ENCODE data around the gene LRRC55.

Gene LRRC55, protein sequence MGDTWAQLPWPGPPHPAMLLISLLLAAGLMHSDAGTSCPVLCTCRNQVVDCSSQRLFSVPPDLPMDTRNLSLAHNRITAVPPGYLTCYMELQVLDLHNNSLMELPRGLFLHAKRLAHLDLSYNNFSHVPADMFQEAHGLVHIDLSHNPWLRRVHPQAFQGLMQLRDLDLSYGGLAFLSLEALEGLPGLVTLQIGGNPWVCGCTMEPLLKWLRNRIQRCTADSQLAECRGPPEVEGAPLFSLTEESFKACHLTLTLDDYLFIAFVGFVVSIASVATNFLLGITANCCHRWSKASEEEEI

DNA sequence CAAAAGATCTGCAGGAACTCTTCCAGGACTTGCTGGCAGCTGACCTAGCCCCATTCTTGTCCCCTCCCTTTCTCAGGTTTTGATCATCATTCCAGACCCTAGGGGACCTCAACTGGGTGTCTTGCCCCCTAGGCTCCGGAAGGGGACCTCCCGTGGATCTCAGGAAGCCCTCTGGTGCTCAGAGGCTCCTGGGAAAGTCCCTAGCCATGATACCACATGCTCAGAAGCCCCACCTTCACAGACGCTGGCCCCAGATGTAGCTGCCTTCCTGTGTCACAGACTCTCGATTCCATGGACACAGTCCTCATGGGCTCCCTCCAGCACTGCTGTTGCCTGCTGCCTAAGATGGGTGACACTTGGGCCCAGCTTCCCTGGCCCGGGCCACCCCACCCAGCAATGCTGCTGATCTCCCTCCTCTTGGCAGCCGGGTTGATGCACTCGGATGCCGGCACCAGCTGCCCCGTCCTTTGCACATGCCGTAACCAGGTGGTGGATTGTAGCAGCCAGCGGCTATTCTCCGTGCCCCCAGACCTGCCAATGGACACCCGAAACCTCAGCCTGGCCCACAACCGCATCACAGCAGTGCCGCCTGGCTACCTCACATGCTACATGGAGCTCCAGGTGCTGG is at the start of gene LRRC55:
TSS of gene LRRC55 (plus strand) at position 276 of the 628 bp plus-strand sequence. CDS start at position 346, 70 bp downstream.
- DNase-seq (ENCODE audit: insufficient read length, low spot score): no peak
- no peak for FAIRE-seq

DNA sequence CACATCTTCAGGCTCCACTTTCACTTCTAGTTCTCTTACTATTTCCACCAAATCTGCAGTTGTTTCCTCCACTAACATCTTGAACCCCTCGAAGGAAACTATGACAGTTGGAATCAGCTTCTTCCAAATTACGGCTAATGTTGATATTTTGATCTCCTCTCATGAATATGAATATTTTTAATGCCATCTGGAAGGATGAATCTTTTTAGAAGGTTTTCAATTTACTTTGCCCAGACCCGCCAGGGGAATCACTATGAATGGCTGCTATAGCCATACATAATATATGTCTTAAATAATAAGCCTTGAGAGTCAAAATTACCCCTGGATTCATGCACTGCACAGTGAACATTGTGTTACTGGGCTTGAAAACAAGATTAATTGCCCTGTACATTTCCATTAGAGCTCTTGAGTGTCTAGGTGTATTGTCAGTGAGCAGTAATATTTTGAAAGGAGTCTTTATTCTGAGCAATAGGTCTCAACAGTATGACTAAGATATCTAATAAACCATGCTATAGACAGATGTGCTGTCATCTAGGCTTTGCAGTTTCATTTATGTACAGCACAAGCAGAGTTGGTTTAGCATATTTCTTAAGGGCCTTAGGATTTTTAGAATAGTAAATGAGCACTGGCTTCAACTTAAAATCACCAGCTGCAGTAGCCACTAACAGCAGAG is 48.3 kb upstream of the LRRC55 start:
- DNase-seq (ENCODE audit: insufficient read length, low spot score) (no peak), FAIRE-seq (no peak)

DNA sequence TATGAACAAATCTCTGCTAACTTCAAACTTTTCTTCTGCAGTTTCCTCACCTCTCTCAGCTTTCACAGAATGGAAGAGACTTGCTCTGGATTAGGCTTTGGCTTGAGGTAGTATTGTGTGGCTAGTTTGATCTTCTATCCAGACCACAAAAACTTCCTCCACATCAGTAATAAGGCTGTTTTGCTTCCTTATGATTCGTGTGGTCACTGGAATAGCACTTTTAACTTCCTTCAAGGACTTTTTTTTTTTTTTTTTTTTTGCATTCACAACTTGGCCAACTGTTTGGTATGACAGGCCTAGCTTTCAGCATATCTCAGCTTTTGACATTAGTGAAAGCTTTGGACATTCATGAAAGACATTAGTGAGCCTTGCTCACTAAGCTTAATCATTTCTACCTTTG is 47.5 kb upstream of the LRRC55 start:
- DNase-seq (ENCODE audit: insufficient read length, low spot score) (no peak), FAIRE-seq (no peak)

DNA sequence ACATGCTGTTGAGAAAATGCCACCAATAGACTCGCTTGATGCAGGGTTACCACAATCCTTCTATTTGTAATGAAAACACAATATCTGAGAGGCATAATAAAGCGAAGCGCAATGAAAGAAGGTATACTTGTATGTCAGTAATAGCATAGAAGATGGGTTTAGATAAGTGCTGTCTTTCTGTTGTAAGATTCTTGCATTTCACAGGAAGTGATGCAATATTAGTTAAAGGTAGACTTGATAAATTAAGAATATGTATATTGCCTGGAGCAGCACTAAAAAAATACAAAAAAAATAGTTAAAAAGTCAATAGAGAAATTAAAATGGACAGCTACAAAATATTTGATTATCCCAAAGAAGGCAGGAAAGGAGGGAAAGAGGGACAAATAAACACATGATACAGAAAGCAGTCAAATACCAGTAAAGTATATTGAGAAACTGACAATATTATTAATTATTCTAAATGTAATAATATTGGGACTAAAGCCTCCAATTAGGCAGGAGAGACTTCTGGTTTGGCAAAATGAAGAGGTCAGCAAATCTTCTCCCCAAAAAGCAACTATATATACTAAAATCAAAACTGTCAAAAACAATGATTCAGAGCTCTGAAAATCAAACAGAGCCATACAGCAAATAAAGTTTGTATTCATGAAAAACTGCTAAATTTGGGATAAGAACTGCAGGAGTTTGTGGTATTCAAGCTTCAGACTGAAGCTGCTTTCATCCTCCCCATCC is 46.6 kb upstream of the LRRC55 start:
- DNase-seq (ENCODE audit: insufficient read length, low spot score) (no peak), FAIRE-seq (no peak)

DNA sequence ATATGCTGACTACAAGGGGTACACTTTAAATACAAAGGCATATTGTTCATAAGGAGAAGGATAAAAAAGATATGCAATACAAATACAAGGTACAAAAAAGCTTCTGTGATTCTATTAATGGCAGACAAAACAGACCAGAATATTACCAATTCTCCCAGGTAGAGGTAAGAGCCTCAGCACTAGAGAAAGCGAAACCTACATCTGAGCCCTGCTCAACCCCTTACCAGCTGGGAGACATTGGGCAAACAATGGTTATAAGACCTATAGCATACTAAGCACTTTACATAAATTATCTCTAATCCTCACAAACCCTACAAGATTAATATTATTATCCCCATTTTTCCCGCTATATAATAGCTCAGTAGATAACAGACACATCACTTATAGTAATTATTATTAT is 41.2 kb upstream of the LRRC55 start:
- DNase-seq (ENCODE audit: insufficient read length, low spot score): no peak

DNA sequence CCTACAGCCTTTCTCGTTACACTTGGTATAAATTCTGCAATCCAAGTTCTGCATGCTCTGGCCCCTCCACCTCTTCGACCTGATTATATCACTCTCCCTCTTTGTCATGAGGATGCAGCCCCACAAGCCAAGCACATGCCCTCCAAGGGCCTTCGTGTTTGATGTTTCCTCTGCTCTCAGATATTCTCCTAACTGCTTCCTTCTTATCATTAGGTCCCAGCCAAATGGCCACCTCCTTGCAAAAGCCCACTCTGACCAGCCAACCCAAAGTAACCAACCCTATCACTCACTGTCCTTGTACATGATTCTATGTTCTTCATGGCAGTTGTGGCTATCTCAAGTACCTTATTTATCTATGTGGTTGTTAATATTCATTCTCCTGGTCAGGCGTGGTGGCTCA is 38.3 kb upstream of the LRRC55 start:
- DNase-seq (ENCODE audit: insufficient read length, low spot score): no peak
- no peak for FAIRE-seq

More for the DNA sequence above, 41.2 kb upstream of the LRRC55 start:
- no peak for FAIRE-seq

DNA sequence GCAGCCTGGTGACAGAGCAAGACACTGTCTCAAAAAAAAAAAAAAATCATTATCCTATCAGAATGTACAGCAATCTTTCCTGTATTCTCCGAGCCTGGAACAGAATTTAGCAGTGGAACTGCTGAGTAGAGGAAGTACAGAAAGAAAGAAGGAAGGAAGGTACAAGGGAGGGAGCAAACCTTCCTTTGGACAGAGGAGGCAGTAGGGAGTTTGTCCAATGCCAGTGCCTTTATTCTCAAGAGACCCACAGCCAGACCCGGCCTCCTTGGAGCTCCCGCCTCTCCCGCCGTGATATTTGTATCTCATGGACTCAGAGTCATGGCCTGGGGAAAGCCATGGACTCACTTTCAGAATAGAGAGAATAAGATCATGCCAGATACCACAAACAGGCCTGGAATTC is 37.7 kb upstream of the LRRC55 start:
- FAIRE-seq: no peak
- no peak for DNase-seq (ENCODE audit: insufficient read length, low spot score)

DNA sequence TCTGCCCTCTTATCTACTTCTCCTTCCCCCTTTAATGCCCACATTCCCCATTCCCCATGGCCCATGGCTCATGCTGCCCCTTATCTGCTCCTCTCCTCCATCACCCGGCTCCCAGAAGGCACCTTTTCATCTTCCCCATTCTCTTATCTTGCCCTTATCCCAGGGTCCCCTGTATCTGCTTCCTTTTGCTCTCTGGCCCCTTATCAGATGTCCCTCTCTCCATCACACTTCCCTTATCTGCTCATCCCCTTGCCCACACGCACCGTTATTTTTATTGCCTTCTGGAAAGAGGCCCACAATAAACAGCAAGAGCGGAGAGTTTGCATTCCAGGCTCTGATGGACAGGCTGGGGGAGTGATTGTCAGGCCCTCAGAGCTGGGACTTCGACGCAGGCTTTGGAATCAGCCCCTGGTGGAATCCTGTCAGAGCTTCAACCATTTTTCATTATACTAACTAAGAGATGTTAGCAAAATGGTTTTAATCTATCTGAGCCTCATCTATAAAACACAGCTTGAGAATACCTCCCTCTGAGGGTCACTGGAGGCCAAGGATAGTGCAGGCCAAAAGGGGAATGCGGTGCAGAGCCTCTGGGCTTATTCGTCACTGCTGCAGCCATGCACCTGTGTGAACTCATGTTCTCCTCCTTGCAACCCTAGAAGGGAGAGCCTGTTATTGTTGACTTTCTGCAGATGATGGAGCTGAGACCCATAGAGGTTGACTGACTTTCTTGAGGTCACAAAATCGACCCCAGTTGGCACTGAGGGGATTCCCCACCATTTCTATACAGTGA is 37.0 kb upstream of the LRRC55 start:
- FAIRE-seq: no peak
- DNase-seq (ENCODE audit: insufficient read length, low spot score): no peak

DNA sequence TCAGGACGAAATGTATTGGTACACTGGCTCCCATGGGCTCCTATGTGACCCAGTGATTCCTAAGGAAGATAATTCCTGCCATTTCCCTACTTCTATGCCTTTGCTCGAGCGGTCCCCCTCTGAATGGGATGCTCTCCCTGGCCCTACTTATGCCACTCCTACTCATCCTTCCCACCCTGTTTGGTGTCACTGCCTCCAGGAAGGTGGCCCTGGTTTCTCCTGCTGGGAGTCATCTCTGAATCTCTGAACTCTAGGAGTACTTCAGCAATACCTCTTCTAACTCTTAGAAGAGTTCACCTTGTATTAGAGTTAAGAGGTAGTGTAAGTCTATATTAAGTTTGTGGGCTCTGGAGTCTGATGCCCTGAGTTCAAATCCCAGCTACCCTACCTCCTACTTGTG is 35.5 kb upstream of the LRRC55 start:
- FAIRE-seq (no peak), DNase-seq (ENCODE audit: insufficient read length, low spot score) (no peak)

DNA sequence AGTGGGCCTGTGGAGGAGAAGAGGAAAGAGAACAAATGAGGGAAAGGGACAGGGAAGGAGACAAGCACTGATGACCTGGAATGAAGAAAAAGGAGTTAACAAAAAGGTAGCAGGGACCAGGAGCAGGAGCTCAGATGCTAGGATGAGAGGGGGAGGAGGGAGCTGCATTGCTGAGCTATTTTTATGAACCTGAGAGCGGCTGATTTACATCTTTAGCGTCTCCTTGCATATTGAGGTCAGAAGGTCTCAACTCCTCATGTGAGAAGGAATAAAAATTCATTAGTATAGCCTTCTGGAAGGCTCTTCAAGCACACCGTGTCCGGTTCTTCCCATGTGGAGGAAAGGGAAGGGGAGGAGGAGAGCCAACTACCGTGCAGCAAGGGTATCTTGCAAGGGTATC is 33.1 kb upstream of the LRRC55 start:
- no peak for DNase-seq (ENCODE audit: insufficient read length, low spot score)
- FAIRE-seq: no peak

DNA sequence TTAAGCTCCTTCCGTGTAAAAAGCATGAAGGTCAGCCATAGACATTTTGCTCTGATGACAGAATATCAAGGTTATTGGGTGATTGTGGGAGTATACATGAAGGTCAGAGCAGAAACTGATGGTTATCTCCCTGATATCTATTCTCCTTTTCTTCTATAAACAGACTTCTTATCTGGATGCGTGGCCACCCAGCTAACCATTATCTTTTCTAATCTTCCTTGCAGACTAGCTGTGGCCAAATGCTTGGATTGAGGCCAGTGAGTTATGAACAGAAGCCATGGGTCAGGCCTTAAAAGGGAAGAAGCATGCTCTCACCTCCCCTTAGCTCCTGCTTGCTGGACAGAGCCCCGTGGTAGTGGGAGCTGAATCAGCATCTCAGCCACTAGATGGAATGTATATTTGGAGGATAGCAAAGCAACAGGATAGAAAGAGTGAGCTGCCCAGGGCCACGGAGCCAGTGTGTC is 31.3 kb upstream of the LRRC55 start:
- DNase-seq (ENCODE audit: insufficient read length, low spot score): no peak
- FAIRE-seq: no peak

DNA sequence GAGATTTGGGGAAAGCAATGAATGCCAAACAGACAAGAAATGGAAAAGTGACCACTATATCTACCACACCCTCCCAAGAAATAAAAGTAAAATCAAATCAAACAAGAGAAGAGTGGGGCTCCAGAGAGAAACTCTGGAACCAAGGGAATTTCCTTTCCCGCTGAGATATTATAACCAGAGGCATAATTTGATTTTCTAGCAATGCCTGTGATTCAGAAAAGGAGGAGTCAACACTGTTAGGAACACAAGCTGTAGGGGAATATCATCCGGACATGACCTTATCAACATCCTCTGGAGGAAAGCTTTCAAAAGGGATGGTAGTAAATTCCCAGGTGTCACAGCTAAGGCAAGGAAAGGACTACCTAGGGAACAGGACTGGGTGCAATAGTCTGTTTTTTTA is 29.6 kb upstream of the LRRC55 start:
- FAIRE-seq (no peak), DNase-seq (ENCODE audit: insufficient read length, low spot score) (no peak)

DNA sequence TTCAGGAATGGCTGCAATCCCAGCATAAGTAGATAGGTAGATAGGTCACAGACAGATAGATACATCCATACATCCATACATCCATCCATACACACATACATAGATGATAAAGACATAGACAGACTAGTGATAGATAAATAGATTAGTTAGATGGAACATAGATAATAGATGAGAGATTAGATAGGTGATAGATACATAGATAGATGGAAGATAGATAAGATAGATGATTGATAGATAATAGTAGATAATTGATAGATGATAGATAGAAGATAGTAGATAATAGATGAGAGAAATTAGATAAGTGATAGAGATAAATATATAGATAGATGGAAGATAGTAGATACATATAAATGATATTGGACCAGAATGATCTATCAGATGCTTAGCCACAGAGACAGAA is 28.3 kb upstream of the LRRC55 start:
- DNase-seq (ENCODE audit: insufficient read length, low spot score): no peak
- FAIRE-seq: no peak

DNA sequence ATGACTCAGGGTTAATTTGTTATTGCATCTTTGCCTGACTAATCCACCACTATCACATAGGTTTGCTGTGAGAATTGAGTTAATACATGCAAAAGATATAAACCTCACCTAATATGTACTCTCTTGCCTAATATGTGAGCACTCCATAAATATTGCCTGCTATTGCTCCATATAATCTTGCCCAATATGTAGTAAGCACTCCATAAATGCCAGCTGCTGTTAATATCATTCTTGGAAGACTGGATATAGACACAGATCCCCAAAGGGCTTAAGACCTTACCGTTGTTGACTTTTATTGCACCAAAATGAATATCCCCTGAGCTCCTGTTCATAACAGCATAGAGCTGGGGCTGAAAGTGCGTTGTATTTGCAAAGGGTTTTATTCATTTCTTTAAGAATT is 27.0 kb upstream of the LRRC55 start:
- FAIRE-seq: no peak
- no peak for DNase-seq (ENCODE audit: insufficient read length, low spot score)

DNA sequence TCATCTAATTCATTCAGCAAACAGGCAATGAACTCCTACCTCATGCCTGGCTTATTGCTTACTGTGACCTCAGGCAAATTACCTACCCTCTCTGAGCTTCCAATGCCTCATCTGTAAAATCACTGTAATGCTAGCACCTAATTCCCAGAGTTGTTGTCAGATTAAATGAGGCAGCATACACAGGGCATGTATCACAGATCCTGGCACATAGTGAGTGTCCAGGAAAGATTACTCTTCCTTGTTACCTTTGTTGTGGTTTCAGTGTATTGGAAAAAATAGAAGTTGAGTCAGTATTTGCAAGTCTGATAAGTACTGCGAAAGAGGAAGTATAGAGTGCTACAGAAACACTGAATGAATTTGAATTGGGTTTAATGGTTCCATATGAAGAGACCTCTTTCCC is 26.4 kb upstream of the LRRC55 start:
- DNase-seq (ENCODE audit: insufficient read length, low spot score): no peak
- FAIRE-seq: no peak

DNA sequence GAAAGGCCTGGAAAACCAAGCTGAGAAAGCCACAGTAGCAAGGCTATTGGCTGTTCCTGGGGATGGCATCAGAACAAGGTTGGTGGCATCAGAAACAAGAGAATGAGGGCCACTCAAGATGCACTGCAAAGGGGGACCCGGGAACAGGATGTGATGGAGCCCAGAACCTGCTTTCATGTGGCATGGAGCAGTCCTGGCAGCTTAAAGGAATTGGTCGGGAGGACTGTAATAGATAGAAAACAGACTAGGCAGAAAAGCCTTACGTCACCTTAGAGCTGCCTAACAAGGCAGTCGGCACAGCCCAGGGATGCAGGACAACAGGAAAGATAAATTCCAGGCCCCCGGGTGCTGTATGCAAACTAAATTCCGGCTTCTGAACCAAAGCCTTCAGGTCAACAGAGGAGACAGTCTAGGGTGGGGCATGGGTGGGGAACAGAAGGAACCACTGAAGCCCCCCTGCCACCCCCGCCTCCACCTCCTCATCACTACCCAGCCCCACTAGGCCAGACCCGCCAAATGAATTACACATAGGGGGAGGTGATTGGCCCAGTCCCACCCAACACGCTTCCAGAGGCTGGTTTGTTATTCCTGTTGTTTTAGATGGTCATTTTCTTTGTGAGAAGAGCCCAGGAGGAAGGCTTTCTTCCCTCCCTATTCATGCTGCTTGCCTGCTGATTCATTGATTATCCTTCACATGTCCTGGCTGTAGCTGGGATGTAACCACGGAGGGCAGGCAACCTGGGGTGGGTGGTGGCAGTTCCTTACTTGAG is 25.7 kb upstream of the LRRC55 start:
- no peak for FAIRE-seq
- no peak for DNase-seq (ENCODE audit: insufficient read length, low spot score)

DNA sequence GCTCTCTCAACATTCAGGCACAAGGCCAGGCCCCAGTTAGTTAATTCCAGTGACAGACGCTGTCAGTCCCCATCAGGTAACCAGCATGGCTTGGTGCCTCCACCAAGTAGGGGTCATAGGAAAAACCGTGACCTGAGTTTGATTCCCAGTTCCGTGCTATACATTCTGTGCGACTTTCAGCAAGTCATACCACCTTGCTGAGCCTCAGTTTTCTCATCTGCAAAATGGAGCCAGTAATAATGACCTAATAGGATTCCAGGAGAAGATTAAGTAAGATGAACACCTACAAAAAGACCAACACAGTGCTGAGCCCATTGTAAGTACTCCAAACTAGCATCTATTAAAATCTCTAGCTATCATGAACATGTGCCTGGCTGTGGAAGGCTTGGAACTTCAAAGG is 24.8 kb upstream of the LRRC55 start:
- DNase-seq (ENCODE audit: insufficient read length, low spot score): no peak
- FAIRE-seq: no peak

DNA sequence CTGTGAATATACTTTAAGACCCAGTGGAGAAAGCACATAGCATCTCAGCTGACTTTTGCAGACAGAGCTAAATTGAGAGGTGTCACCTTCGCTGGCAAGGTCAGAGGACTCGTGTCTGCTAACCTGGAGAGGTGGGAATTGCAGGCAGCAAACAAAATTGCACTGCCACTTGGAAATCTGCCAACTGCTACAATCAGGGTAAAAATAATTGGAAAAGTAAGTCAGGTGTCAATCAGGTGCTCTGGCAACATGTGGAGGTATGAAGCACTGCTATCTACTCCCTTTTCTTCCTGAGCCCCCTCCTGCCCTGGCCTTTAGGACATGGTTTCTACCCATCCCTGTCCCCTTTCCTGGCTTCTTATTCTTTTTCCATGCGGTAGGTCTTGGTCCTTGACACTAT is 24.1 kb upstream of the LRRC55 start:
- FAIRE-seq: no peak

DNA sequence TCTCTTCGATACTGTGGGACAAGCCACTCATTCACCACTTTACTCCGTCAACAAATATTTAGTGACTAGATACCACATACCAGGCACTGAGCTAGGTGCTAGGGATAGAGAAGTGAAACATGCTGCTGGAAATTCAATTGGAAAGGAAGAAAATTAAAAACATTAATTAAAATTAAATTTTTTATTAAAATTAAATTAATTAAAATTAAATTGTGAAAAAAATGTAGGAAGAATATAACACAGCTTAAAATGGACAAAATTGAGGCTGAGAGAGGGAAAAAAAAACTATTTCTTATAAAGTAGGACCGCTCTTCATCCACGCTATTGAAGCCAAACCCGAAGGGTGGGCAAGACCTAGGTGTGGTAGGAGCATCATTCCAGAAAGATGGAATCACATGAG is 23.6 kb upstream of the LRRC55 start:
- FAIRE-seq (no peak), DNase-seq (ENCODE audit: insufficient read length, low spot score) (no peak)

More for the DNA sequence above, 24.1 kb upstream of the LRRC55 start:
- no peak for DNase-seq (ENCODE audit: insufficient read length, low spot score)

DNA sequence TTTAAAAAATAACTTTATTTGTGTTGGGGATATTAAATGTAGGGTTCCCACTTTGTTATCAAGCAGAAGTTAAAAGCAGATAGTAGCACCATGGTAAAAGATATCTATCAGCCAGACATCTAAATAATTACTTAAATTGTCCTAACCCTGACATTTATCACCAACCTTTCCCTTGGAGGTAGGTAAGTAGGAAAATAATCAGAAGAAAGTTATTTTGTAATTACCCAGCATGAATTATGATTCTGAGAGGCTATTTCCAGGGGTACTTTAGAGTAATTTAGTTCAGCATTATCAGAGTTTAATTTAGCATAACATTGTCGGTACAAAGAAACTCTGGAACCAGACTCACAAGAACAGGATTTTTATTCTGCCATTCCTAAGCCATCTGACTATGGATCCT is 23.2 kb upstream of the LRRC55 start:
- FAIRE-seq (no peak), DNase-seq (ENCODE audit: insufficient read length, low spot score) (no peak)
